ENCODE results near the gene COX19. TPM values are rescaled to one million over a fixed set of nuclear protein-coding genes. Genes with fewer than 3 reads are reported as not detected.
"Not testable (repeated sequence)": the region's sequence is repeated elsewhere in the genome, so short reads cannot be mapped to it uniquely, and the experiment has no call there.

Gene COX19
- total and polyA plus RNA-seq, 2 donors (not counting 1 experiment from before 2014, with no cell fraction given), result 4.3 to 11.7 TPM

GRCh38 chr7:960269-960871 lies 15.0 kb downstream of the COX19 start:
- Histone ChIP-seq H3K4me1 (ENCODE audit: control insufficient read depth, extremely low read depth, insufficient read depth, low read length) (peaks cover 3% of the 10 kb centered on the region), H3K36me3 (ENCODE audit: control insufficient read depth, insufficient read depth, low read length) (no peaks in the 10 kb centered on the region), H3K4me3 (replicated peaks in 1 of 4; ENCODE audit: control extremely low read depth in 1 of 4, insufficient read depth in 1 of 4, low read depth in 3 of 4, low read length in 4 of 4) (no peak overlapping the region), H3K4me2 (ENCODE audit: extremely low read depth, insufficient read depth, low read length) (no peak overlapping the region), H4K20me1 (ENCODE audit: control insufficient read depth, extremely low read depth, insufficient read depth, low read length) (no peaks in the 10 kb centered on the region), H3K27ac (ENCODE audit: insufficient read depth, low read length) (no peak overlapping the region), H2AFZ (ENCODE audit: low read length) (no peak overlapping the region), H3K9ac (ENCODE audit: insufficient read depth, low read length) (no peak overlapping the region), H3K9me3 (ENCODE audit: control insufficient read depth, insufficient read depth, low read depth, low read length) (no peaks in the 10 kb centered on the region), H3K79me2 (ENCODE audit: control insufficient read depth, insufficient read depth, low read length) (no peaks in the 10 kb centered on the region), H3K27me3 (ENCODE audit: control insufficient read depth, insufficient read depth, low read length) (peaks cover 4% of the 10 kb centered on the region)
- TF ChIP-seq CTCF (conservative IDR thresholded peaks at IDR 0.05 in 1 of 2, IDR thresholded peaks at IDR 0.05 in 1 of 2; ENCODE audit: low read depth in 1 of 2, low read length in 2 of 2), result no peak
- TF ChIP-seq EZH2 (IDR thresholded peaks at IDR 0.05; ENCODE audit: low read length, missing control alignments), result no peak
- no peak for DNase-seq (ENCODE audit: low read depth in 2 of 2)

GRCh38 chr7:959740-960139 lies 15.6 kb downstream of the COX19 start:
- H2AFZ ChIP-seq (ENCODE audit: low read length); H3K4me2 ChIP-seq (ENCODE audit: extremely low read depth, insufficient read depth, low read length); H3K4me1 ChIP-seq (ENCODE audit: control insufficient read depth, extremely low read depth, insufficient read depth, low read length); H3K9ac ChIP-seq (ENCODE audit: insufficient read depth, low read length); H3K27ac ChIP-seq (ENCODE audit: insufficient read depth, low read length); H3K4me3 ChIP-seq (replicated peaks in 1 of 4; ENCODE audit: control extremely low read depth in 1 of 4, insufficient read depth in 1 of 4, low read depth in 3 of 4, low read length in 4 of 4); H4K20me1 ChIP-seq (ENCODE audit: control insufficient read depth, extremely low read depth, insufficient read depth, low read length); H3K79me2 ChIP-seq (ENCODE audit: control insufficient read depth, insufficient read depth, low read length); H3K36me3 ChIP-seq (ENCODE audit: control insufficient read depth, insufficient read depth, low read length); DNase-seq (ENCODE audit: low read depth in 2 of 2); H3K9me3 ChIP-seq (ENCODE audit: control insufficient read depth, insufficient read depth, low read depth, low read length); H3K27me3 ChIP-seq (ENCODE audit: control insufficient read depth, insufficient read depth, low read length): not testable (repeated sequence)

GRCh38 chr7:959271-959670 lies 16.1 kb downstream of the COX19 start:
- Histone ChIP-seq H3K4me2 (ENCODE audit: extremely low read depth, insufficient read depth, low read length) (no peak overlapping the region), H2AFZ (ENCODE audit: low read length) (no peak overlapping the region), H3K27me3 (ENCODE audit: control insufficient read depth, insufficient read depth, low read length) (peaks cover 4% of the 10 kb centered on the region), H3K27ac (ENCODE audit: insufficient read depth, low read length) (no peak overlapping the region), H3K9ac (ENCODE audit: insufficient read depth, low read length) (no peak overlapping the region), H4K20me1 (ENCODE audit: control insufficient read depth, extremely low read depth, insufficient read depth, low read length) (no peaks in the 10 kb centered on the region), H3K4me1 (ENCODE audit: control insufficient read depth, extremely low read depth, insufficient read depth, low read length) (no peaks in the 10 kb centered on the region), H3K36me3 (ENCODE audit: control insufficient read depth, insufficient read depth, low read length) (no peaks in the 10 kb centered on the region), H3K4me3 (replicated peaks in 1 of 4; ENCODE audit: control extremely low read depth in 1 of 4, insufficient read depth in 1 of 4, low read depth in 3 of 4, low read length in 4 of 4) (no peak overlapping the region), H3K9me3 (ENCODE audit: control insufficient read depth, insufficient read depth, low read depth, low read length) (no peaks in the 10 kb centered on the region), H3K79me2 (ENCODE audit: control insufficient read depth, insufficient read depth, low read length) (no peaks in the 10 kb centered on the region)
- TF ChIP-seq CTCF (conservative IDR thresholded peaks at IDR 0.05 in 1 of 2, IDR thresholded peaks at IDR 0.05 in 1 of 2; ENCODE audit: low read depth in 1 of 2, low read length in 2 of 2) (no peak), EZH2 (IDR thresholded peaks at IDR 0.05; ENCODE audit: low read length, missing control alignments) (no peak)
- DNase-seq (ENCODE audit: low read depth in 2 of 2), result no peak

Measured in fibroblast of lung (primary cell).